Brain microvascular endothelial cell (primary cell): ENCODE measurements around the gene SOS1.

Source experiments
- DNase-seq: peaks from one replicate; pipeline ENCODE4 v3.0.0-alpha.2; 2020
- H3K27ac ChIP-seq: fragments of 250-450 bp; sonication (Bioruptor Pico); 2 replicates; pipeline ENCODE4 v1.5.1; 2020; ENCODE audit warnings: mild to moderate bottlenecking, moderate library complexity
- H3K27me3 ChIP-seq: fragments of 250-450 bp; sonication (Bioruptor Pico); replicated peaks from 2 replicates; pipeline ENCODE4 v1.5.1; 2020; ENCODE audit warnings: mild to moderate bottlenecking
- H3K36me3 ChIP-seq: fragments of 250-450 bp; sonication (Bioruptor Pico); replicated peaks from 2 replicates; pipeline ENCODE4 v1.5.1; 2020; ENCODE audit warnings: mild to moderate bottlenecking
- H3K4me3 ChIP-seq: 2 replicates; pipeline ENCODE4 v1.5.1; 2011; ENCODE audit warnings: low read depth, mild to moderate bottlenecking, control low read depth, low read length, moderate library complexity
- CTCF ChIP-seq: IDR thresholded peaks from 2 replicates; pipeline ENCODE4 v1.5.1; 2011; ENCODE audit warnings: low read depth, mild to moderate bottlenecking, moderate library complexity, low read length, control low read depth, inconsistent platforms; ENCODE audit errors: missing control alignments
- in situ Hi-C: cut with HindIII; loops from 2 replicates; pipeline ENCODE4 v1.10.0; 2017; ENCODE audit warnings: low sequenced_read_pairs, low pct_ligation_motif_present

The SOS1 gene

DNA sequence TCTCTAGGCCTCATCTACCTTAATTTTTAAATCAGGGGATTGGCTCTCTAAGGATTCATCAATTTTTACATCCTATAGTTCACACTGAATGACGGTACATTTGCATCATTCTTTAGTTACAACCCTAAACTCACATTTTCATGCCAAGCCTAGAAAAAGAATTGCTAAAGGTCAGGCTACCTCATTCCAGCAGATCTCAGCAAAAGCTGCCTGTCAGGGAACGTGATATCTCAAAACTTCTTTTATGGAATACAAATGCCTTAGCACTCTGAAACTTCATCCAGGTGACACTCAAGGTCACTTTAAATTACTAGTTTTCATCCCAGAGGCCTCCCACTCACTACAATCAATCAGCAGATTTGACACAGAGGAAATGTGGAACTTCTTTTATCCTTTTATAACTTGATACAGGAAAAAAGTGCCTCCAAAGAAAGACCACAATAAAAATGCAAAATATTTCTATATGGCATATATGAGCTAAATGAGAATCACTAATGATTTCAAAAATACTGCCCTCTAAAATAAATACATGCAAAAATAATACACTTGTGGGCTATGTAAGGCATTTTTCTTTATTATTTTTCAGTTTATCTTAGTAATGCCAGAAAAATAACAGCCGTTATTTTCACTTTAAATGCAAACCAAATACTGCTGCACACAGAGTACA lies 139.7 kb downstream of the SOS1 start:
- Histone ChIP-seq H3K36me3 (peaks cover 9% of the 10 kb centered on the region), H3K27me3 (no peaks in the 10 kb centered on the region), H3K27ac (no peak overlapping the region), H3K4me3 (no peak overlapping the region)
- TF ChIP-seq CTCF: no peak
- no peak for DNase-seq
- in situ Hi-C loops: no loop called here

GRCh38 chr2:38978908-38979307 lies 141.9 kb downstream of the SOS1 start:
- in situ Hi-C loops: no loop called here

DNA sequence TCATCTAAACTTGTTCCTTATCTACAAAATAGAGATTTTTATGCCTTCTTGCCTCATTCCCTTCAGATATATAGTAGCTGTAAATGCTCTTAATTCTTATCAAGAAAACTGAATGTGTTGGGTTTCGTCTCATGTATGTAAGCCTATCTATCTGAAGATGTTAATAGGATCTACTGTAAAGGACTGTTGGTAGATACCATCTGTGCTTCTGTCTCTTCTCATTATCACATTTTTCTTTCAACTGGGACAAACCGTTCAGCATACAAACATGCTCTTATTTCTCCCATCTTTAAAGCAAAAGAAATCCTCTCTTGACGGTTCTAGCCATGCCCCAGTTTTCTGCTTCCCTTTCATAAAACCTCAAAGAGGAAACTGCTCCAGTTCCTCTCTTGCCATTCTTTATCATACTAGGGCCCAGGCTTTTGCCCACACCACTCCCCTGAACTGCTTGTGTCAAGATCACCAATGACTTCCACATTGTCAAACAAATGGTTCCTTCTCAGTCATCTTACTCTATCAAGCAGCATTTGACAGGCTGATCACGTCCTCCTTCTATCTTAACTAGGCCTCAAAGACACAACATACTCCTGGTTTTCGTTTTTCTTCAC lies 142.5 kb downstream of the SOS1 start:
- in situ Hi-C loops: no loop called here
- no peak for DNase-seq
- H3K27me3 ChIP-seq: no peaks in the 10 kb centered on the region
- no peaks in the 10 kb centered on the region for H3K36me3 ChIP-seq
- no peak overlapping the region for H3K4me3 ChIP-seq
- H3K27ac ChIP-seq: no peak overlapping the region
- no peak for TF ChIP-seq CTCF

More at GRCh38 chr2:38978908-38979307, 141.9 kb downstream of the SOS1 start:
- no peak for DNase-seq
- Histone ChIP-seq H3K27ac (no peak overlapping the region), H3K4me3 (no peak overlapping the region), H3K36me3 (no peaks in the 10 kb centered on the region), H3K27me3 (no peaks in the 10 kb centered on the region)
- no peak for TF ChIP-seq CTCF

DNA sequence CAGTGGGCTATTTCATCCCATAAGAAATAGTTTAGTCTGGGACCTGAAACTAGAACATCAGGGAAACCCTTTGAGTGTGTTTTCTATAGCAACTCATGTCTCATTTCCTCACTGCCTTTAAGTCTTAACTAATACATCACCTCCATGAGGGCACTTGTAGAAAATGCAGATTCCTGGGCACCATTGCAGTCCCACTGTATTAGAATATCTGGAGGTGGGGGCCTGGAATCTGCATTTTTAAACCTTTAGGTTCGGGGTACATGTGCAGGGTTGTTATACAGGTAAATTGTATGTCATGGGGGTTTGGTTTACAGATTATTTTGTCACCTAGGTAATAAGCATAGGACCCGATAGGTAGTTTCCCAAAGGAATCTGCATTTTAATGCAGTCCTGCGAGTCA lies 143.8 kb downstream of the SOS1 start:
- TF ChIP-seq CTCF: no peak
- Histone ChIP-seq H3K4me3 (no peak overlapping the region), H3K27ac (no peak overlapping the region), H3K36me3 (no peaks in the 10 kb centered on the region), H3K27me3 (no peaks in the 10 kb centered on the region)
- in situ Hi-C loops: no loop called here
- DNase-seq: no peak

DNA sequence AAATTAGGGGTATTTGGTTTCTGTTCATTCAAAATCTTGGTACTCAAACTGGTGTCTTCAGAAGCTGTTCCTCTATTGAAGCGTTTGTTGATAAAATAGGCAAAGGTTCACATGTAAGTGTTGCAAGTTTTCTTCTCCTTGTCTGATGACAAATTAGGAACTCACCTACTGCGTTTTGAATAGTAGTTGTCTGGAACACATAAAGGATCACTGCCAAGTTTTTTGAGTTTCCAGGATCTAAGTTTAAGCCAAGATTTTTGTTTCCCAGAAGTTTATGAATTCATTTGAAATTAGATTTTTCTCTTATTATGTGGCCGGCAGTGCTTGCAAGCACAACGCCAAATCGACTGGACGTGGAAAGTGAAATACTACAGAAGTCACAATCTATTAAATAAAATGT lies 145.8 kb downstream of the SOS1 start:
- no peak overlapping the region for H3K27ac ChIP-seq
- in situ Hi-C loops: no loop called here
- no peak for DNase-seq
- H3K36me3 ChIP-seq: no peaks in the 10 kb centered on the region
- no peak for TF ChIP-seq CTCF
- H3K27me3 ChIP-seq: no peaks in the 10 kb centered on the region
- H3K4me3 ChIP-seq: no peak overlapping the region

GRCh38 chr2:38973266-38973665 lies 147.6 kb downstream of the SOS1 start:
- no peak for TF ChIP-seq CTCF

More at GRCh38 chr2:38973266-38973665, 147.6 kb downstream of the SOS1 start:
- in situ Hi-C loops: no loop called here
- Histone ChIP-seq H3K27ac (no peak overlapping the region), H3K4me3 (no peak overlapping the region), H3K36me3 (no peaks in the 10 kb centered on the region), H3K27me3 (no peaks in the 10 kb centered on the region)
- no peak for DNase-seq
